Measurements from ENCODE around the gene MIPOL1. TPM values are rescaled to one million over a fixed set of nuclear protein-coding genes. Genes with fewer than 3 reads are reported as not detected.
"Not testable (repeated sequence)": the region's sequence is repeated elsewhere in the genome, so short reads cannot be mapped to it uniquely, and the experiment has no call there.

MIPOL1 gene
- total RNA-seq, 2 donors from 2014 or later, result 0.46 to 0.50 TPM

- no peak overlapping the region for H3K4me3 Mint-ChIP-seq
These were observed 2.4 kb upstream of the MIPOL1 start for GRCh38 chr14:37195327-37195726.

GRCh38 chr14:37196604-37197420 lies 925 bp upstream of the MIPOL1 start:
- Mint-ChIP-seq H3K36me3 (ENCODE audit: insufficient read depth in 2 of 2) (no peaks in the 10 kb centered on the region), H3K4me1 (ENCODE audit: low read depth) (peaks cover 12% of the 10 kb centered on the region), H3K9me3 (peaks cover 0 to 2% of the 10 kb centered on the region in 2 donors), H3K4me3 (peak overlapping the region; percentile 73 to 83), H3K27me3 (ENCODE audit: low read depth) (peaks cover 18% of the 10 kb centered on the region), H3K27ac (no peak overlapping the region)
- no peak for DNase-seq
- no peak for ATAC-seq (replicated peaks in 1 of 2)

More at GRCh38 chr14:37195327-37195726, 2.4 kb upstream of the MIPOL1 start:
- peaks cover 1 to 7% of the 10 kb centered on the region in 2 donors for H3K9me3 Mint-ChIP-seq
- DNase-seq (no peak), ATAC-seq (replicated peaks in 1 of 2) (no peak)
- peaks cover 18% of the 10 kb centered on the region for H3K27me3 Mint-ChIP-seq (ENCODE audit: low read depth)
- peaks cover 12% of the 10 kb centered on the region for H3K4me1 Mint-ChIP-seq (ENCODE audit: low read depth)
- no peaks in the 10 kb centered on the region for H3K36me3 Mint-ChIP-seq (ENCODE audit: insufficient read depth in 2 of 2)
- H3K27ac Mint-ChIP-seq, result no peak overlapping the region

GRCh38 chr14:37198273-37198598 lies 499 bp downstream of the MIPOL1 start:
- peak overlapping the region; percentile 73 to 83 for H3K4me3 Mint-ChIP-seq
- no peaks in the 10 kb centered on the region for H3K36me3 Mint-ChIP-seq (ENCODE audit: insufficient read depth in 2 of 2)
- H3K9me3 Mint-ChIP-seq, result peaks cover 0 to 2% of the 10 kb centered on the region in 2 donors
- no peak for DNase-seq
- peaks cover 12% of the 10 kb centered on the region for H3K4me1 Mint-ChIP-seq (ENCODE audit: low read depth)
- no peak for ATAC-seq (replicated peaks in 1 of 2)
- H3K27ac Mint-ChIP-seq, result no peak overlapping the region
- peaks cover 18% of the 10 kb centered on the region for H3K27me3 Mint-ChIP-seq (ENCODE audit: low read depth)

GRCh38 chr14:37198907-37199306 lies 1.2 kb downstream of the MIPOL1 start:
- no peak overlapping the region for H3K27ac Mint-ChIP-seq
- ATAC-seq (replicated peaks in 1 of 2) (no peak), DNase-seq (no peak)
- peaks cover 0 to 2% of the 10 kb centered on the region in 2 donors for H3K9me3 Mint-ChIP-seq
- peaks cover 18% of the 10 kb centered on the region for H3K27me3 Mint-ChIP-seq (ENCODE audit: low read depth)
- no peaks in the 10 kb centered on the region for H3K36me3 Mint-ChIP-seq (ENCODE audit: insufficient read depth in 2 of 2)
- H3K4me1 Mint-ChIP-seq (ENCODE audit: low read depth), result peaks cover 12% of the 10 kb centered on the region
- H3K4me3 Mint-ChIP-seq, result no peak overlapping the region

- ATAC-seq (replicated peaks in 1 of 2) (no peak), DNase-seq (no peak)
- peaks cover 1 to 4% of the 10 kb centered on the region in 2 donors for H3K9me3 Mint-ChIP-seq
- H3K27ac Mint-ChIP-seq, result no peak overlapping the region
- H3K4me3 Mint-ChIP-seq, result no peak overlapping the region
- peaks cover 18% of the 10 kb centered on the region for H3K27me3 Mint-ChIP-seq (ENCODE audit: low read depth)
- peaks cover 12% of the 10 kb centered on the region for H3K4me1 Mint-ChIP-seq (ENCODE audit: low read depth)
- H3K36me3 Mint-ChIP-seq (ENCODE audit: insufficient read depth in 2 of 2), result no peaks in the 10 kb centered on the region
These were observed 4.0 kb downstream of the MIPOL1 start for GRCh38 chr14:37201724-37202123.

GRCh38 chr14:37202265-37202664 lies 4.5 kb downstream of the MIPOL1 start:
- peaks cover 9% of the 10 kb centered on the region for H3K4me1 Mint-ChIP-seq (ENCODE audit: low read depth)
- no peak for ATAC-seq (replicated peaks in 1 of 2)

GRCh38 chr14:37202812-37203211 lies 5.1 kb downstream of the MIPOL1 start:
- Mint-ChIP-seq H3K36me3 (ENCODE audit: insufficient read depth in 2 of 2) (no peaks in the 10 kb centered on the region), H3K27me3 (ENCODE audit: low read depth) (peaks cover 10% of the 10 kb centered on the region), H3K4me3 (no peak overlapping the region), H3K27ac (no peak overlapping the region), H3K4me1 (ENCODE audit: low read depth) (peaks cover 5% of the 10 kb centered on the region), H3K9me3 (peaks cover 3 to 5% of the 10 kb centered on the region in 2 donors)
- DNase-seq (no peak), ATAC-seq (replicated peaks in 1 of 2) (no peak)

More at GRCh38 chr14:37202265-37202664, 4.5 kb downstream of the MIPOL1 start:
- Mint-ChIP-seq H3K27ac (peak overlapping the region; percentile 38), H3K9me3 (peaks cover 3 to 5% of the 10 kb centered on the region in 2 donors), H3K36me3 (ENCODE audit: insufficient read depth in 2 of 2) (no peaks in the 10 kb centered on the region), H3K27me3 (ENCODE audit: low read depth) (peaks cover 15% of the 10 kb centered on the region), H3K4me3 (no peak overlapping the region)
- DNase-seq, result no peak

- no peaks in the 10 kb centered on the region for H3K36me3 Mint-ChIP-seq (ENCODE audit: insufficient read depth in 2 of 2)
- H3K4me3 Mint-ChIP-seq, result no peak overlapping the region
- no peak for ATAC-seq (replicated peaks in 1 of 2)
- H3K4me1 Mint-ChIP-seq (ENCODE audit: low read depth), result peaks cover under 1% of the 10 kb centered on the region
- no peak overlapping the region for H3K27ac Mint-ChIP-seq
- peaks cover 4% of the 10 kb centered on the region for H3K27me3 Mint-ChIP-seq (ENCODE audit: low read depth)
- peaks cover 3 to 5% of the 10 kb centered on the region in 2 donors for H3K9me3 Mint-ChIP-seq
- no peak for DNase-seq
These were observed 5.7 kb downstream of the MIPOL1 start for GRCh38 chr14:37203423-37203822.

- not testable (repeated sequence) for H3K27ac Mint-ChIP-seq; DNase-seq; H3K27me3 Mint-ChIP-seq (ENCODE audit: low read depth); ATAC-seq (replicated peaks in 1 of 2); H3K36me3 Mint-ChIP-seq (ENCODE audit: insufficient read depth in 2 of 2); H3K9me3 Mint-ChIP-seq; H3K4me1 Mint-ChIP-seq (ENCODE audit: low read depth); H3K4me3 Mint-ChIP-seq
These were observed 8.2 kb downstream of the MIPOL1 start for GRCh38 chr14:37205623-37206605.

- H3K4me1 Mint-ChIP-seq (ENCODE audit: low read depth); H3K36me3 Mint-ChIP-seq (ENCODE audit: insufficient read depth in 2 of 2); ATAC-seq (replicated peaks in 1 of 2); H3K27me3 Mint-ChIP-seq (ENCODE audit: low read depth); H3K27ac Mint-ChIP-seq; H3K4me3 Mint-ChIP-seq; DNase-seq: not testable (repeated sequence)
- peaks cover 6 to 13% of the 10 kb centered on the region in 2 donors for H3K9me3 Mint-ChIP-seq
These were observed 11.9 kb downstream of the MIPOL1 start for GRCh38 chr14:37209617-37210016.

GRCh38 chr14:37210448-37210847 lies 12.7 kb downstream of the MIPOL1 start:
- DNase-seq (no peak), ATAC-seq (replicated peaks in 1 of 2) (no peak)
- H3K36me3 Mint-ChIP-seq (ENCODE audit: insufficient read depth in 2 of 2), result peaks cover 0 to 2% of the 10 kb centered on the region in 2 donors
- H3K4me1 Mint-ChIP-seq (ENCODE audit: low read depth), result no peaks in the 10 kb centered on the region
- H3K27ac Mint-ChIP-seq, result no peak overlapping the region
- no peak overlapping the region for H3K4me3 Mint-ChIP-seq
- H3K9me3 Mint-ChIP-seq, result peaks cover 4 to 13% of the 10 kb centered on the region in 2 donors
- no peaks in the 10 kb centered on the region for H3K27me3 Mint-ChIP-seq (ENCODE audit: low read depth)

- peaks cover 3 to 9% of the 10 kb centered on the region in 2 donors for H3K9me3 Mint-ChIP-seq
- no peak overlapping the region for H3K4me3 Mint-ChIP-seq
- H3K4me1 Mint-ChIP-seq (ENCODE audit: low read depth), result no peaks in the 10 kb centered on the region
- no peaks in the 10 kb centered on the region for H3K27me3 Mint-ChIP-seq (ENCODE audit: low read depth)
- H3K27ac Mint-ChIP-seq, result no peak overlapping the region
- H3K36me3 Mint-ChIP-seq (ENCODE audit: insufficient read depth in 2 of 2), result peaks cover 0 to 2% of the 10 kb centered on the region in 2 donors
- no peak for ATAC-seq (replicated peaks in 1 of 2)
- DNase-seq, result no peak
These were observed 15.3 kb downstream of the MIPOL1 start for GRCh38 chr14:37213016-37213415.

- peaks cover 2 to 9% of the 10 kb centered on the region in 2 donors for H3K9me3 Mint-ChIP-seq
- no peak overlapping the region for H3K27ac Mint-ChIP-seq
- ATAC-seq (replicated peaks in 1 of 2) (no peak), DNase-seq (no peak)
- no peaks in the 10 kb centered on the region for H3K27me3 Mint-ChIP-seq (ENCODE audit: low read depth)
- no peaks in the 10 kb centered on the region for H3K36me3 Mint-ChIP-seq (ENCODE audit: insufficient read depth in 2 of 2)
- no peak overlapping the region for H3K4me3 Mint-ChIP-seq
- H3K4me1 Mint-ChIP-seq (ENCODE audit: low read depth), result no peaks in the 10 kb centered on the region
These were observed 17.6 kb downstream of the MIPOL1 start for GRCh38 chr14:37215345-37215744.

All from activated T-cell treated with anti-CD3 and anti-CD28 coated beads, Interleukin-2, amount 50 U/mL, for 72 hours (primary cell).